ENCODE data around the gene DENND1A.

The DENND1A gene

GRCh38 chr9:123622711-123623241, 307.1 kb downstream of the DENND1A start:
- no peak for TF ChIP-seq POLR2AphosphoS5 (IDR thresholded peaks at IDR 0.05; ENCODE audit: low read depth, low read length)

- TF ChIP-seq REST (IDR thresholded peaks at IDR 0.05; ENCODE audit: insufficient read depth in 1 of 2, low read depth in 2 of 2, low read length in 2 of 2) (no peak), POLR2AphosphoS5 (IDR thresholded peaks at IDR 0.05; ENCODE audit: low read depth, low read length) (no peak)
Observed at GRCh38 chr9:123620239-123620638, 309.7 kb downstream of the DENND1A start.

GRCh38 chr9:123617952-123618678, 311.8 kb downstream of the DENND1A start:
- TF ChIP-seq TAF1 (IDR thresholded peaks at IDR 0.05; ENCODE audit: borderline replicate concordance, insufficient read depth, low read length): no peak
- TF ChIP-seq FOXP2 (optimal IDR thresholded peaks at IDR 0.05; ENCODE audit: borderline replicate concordance, extremely low read depth, extremely low read length, insufficient read depth): no peak
- TF ChIP-seq POLR2AphosphoS5 (IDR thresholded peaks at IDR 0.05; ENCODE audit: low read depth, low read length): no peak
- no peak for TF ChIP-seq SIN3A (IDR thresholded peaks at IDR 0.05; ENCODE audit: borderline replicate concordance, insufficient read depth, low read length)
- TF ChIP-seq REST (IDR thresholded peaks at IDR 0.05; ENCODE audit: insufficient read depth in 1 of 2, low read depth in 2 of 2, low read length in 2 of 2): no peak

- TF ChIP-seq TAF1 (IDR thresholded peaks at IDR 0.05; ENCODE audit: borderline replicate concordance, insufficient read depth, low read length) (no peak), FOXP2 (optimal IDR thresholded peaks at IDR 0.05; ENCODE audit: borderline replicate concordance, extremely low read depth, extremely low read length, insufficient read depth) (no peak), SIN3A (IDR thresholded peaks at IDR 0.05; ENCODE audit: borderline replicate concordance, insufficient read depth, low read length) (no peak), REST (IDR thresholded peaks at IDR 0.05; ENCODE audit: insufficient read depth in 1 of 2, low read depth in 2 of 2, low read length in 2 of 2) (no peak), POLR2AphosphoS5 (IDR thresholded peaks at IDR 0.05; ENCODE audit: low read depth, low read length) (no peak)
Observed at GRCh38 chr9:123617286-123617685, 312.6 kb downstream of the DENND1A start.

- TF ChIP-seq REST (IDR thresholded peaks at IDR 0.05; ENCODE audit: insufficient read depth in 1 of 2, low read depth in 2 of 2, low read length in 2 of 2) (no peak), SIN3A (IDR thresholded peaks at IDR 0.05; ENCODE audit: borderline replicate concordance, insufficient read depth, low read length) (no peak), POLR2AphosphoS5 (IDR thresholded peaks at IDR 0.05; ENCODE audit: low read depth, low read length) (no peak), TAF1 (IDR thresholded peaks at IDR 0.05; ENCODE audit: borderline replicate concordance, insufficient read depth, low read length) (no peak), FOXP2 (optimal IDR thresholded peaks at IDR 0.05; ENCODE audit: borderline replicate concordance, extremely low read depth, extremely low read length, insufficient read depth) (no peak)
Observed at GRCh38 chr9:123616707-123617106, 313.2 kb downstream of the DENND1A start.

Data from PFSK-1 (cell line).